Measurements from ENCODE around the gene MLN. TPM values are rescaled to one million over a fixed set of nuclear protein-coding genes. Genes with fewer than 3 reads are reported as not detected.

Gene MLN
- total RNA-seq, 1 donor from 2014 or later: not detected

GRCh38 chr6:33816911-33817310 lies 13.1 kb upstream of the MLN start:
- no peak for TF ChIP-seq CTCF (IDR thresholded peaks at IDR 0.05; ENCODE audit: borderline replicate concordance)
- Histone ChIP-seq H3K27ac (replicated peaks) (no peak overlapping the region), H3K4me3 (no peak overlapping the region), H3K4me1 (no peaks in the 10 kb centered on the region), H3K9me3 (replicated peaks) (no peaks in the 10 kb centered on the region), H3K27me3 (ENCODE audit: low read depth) (peaks cover 98% of the 10 kb centered on the region), H3K36me3 (no peaks in the 10 kb centered on the region)
- DNase-seq: no peak
- intact Hi-C loops (cut with micrococcal nuclease): no loop called here

- intact Hi-C loops (cut with micrococcal nuclease): no loop called here
- no peak overlapping the region for H3K27ac ChIP-seq (replicated peaks)
- no peak overlapping the region for H3K4me3 ChIP-seq
- no peaks in the 10 kb centered on the region for H3K36me3 ChIP-seq
- no peak for DNase-seq
- H3K9me3 ChIP-seq (replicated peaks): no peaks in the 10 kb centered on the region
- no peaks in the 10 kb centered on the region for H3K4me1 ChIP-seq
- peaks cover 98% of the 10 kb centered on the region for H3K27me3 ChIP-seq (ENCODE audit: low read depth)
- TF ChIP-seq CTCF (IDR thresholded peaks at IDR 0.05; ENCODE audit: borderline replicate concordance): no peak
Observed at GRCh38 chr6:33815854-33816253, 12.1 kb upstream of the MLN start.

GRCh38 chr6:33813990-33814985 lies 10.5 kb upstream of the MLN start:
- Histone ChIP-seq H3K27ac (replicated peaks) (no peak overlapping the region), H3K9me3 (replicated peaks) (no peaks in the 10 kb centered on the region), H3K27me3 (ENCODE audit: low read depth) (peaks cover 91% of the 10 kb centered on the region), H3K4me1 (peaks cover under 1% of the 10 kb centered on the region), H3K36me3 (no peaks in the 10 kb centered on the region), H3K4me3 (no peak overlapping the region)
- DNase-seq: no peak
- intact Hi-C loops (cut with micrococcal nuclease): no loop called here
- no peak for TF ChIP-seq CTCF (IDR thresholded peaks at IDR 0.05; ENCODE audit: borderline replicate concordance)

- H3K27me3 ChIP-seq (ENCODE audit: low read depth): peaks cover 91% of the 10 kb centered on the region
- no peak overlapping the region for H3K4me3 ChIP-seq
- H3K4me1 ChIP-seq: peaks cover 10% of the 10 kb centered on the region
- TF ChIP-seq CTCF (IDR thresholded peaks at IDR 0.05; ENCODE audit: borderline replicate concordance): no peak
- no peaks in the 10 kb centered on the region for H3K9me3 ChIP-seq (replicated peaks)
- DNase-seq: no peak
- no peaks in the 10 kb centered on the region for H3K36me3 ChIP-seq
- intact Hi-C loops (cut with micrococcal nuclease): no loop called here
- no peak overlapping the region for H3K27ac ChIP-seq (replicated peaks)
Observed at GRCh38 chr6:33813246-33813904, 9.6 kb upstream of the MLN start.

- intact Hi-C loops (cut with micrococcal nuclease): no loop called here
- H3K27me3 ChIP-seq (ENCODE audit: low read depth): peaks cover 91% of the 10 kb centered on the region
- H3K4me1 ChIP-seq: peaks cover 17% of the 10 kb centered on the region
- no peak overlapping the region for H3K27ac ChIP-seq (replicated peaks)
- TF ChIP-seq CTCF (IDR thresholded peaks at IDR 0.05; ENCODE audit: borderline replicate concordance): peak; percentile 62
- H3K9me3 ChIP-seq (replicated peaks): no peaks in the 10 kb centered on the region
- DNase-seq: peak; percentile 33
- no peaks in the 10 kb centered on the region for H3K36me3 ChIP-seq
- no peak overlapping the region for H3K4me3 ChIP-seq
Observed at GRCh38 chr6:33812669-33813068, 8.9 kb upstream of the MLN start.
